ENCODE measurements around the gene LATS2. TPM values are rescaled to one million over a fixed set of nuclear protein-coding genes. Genes with fewer than 3 reads are reported as not detected.

LATS2 gene
- total RNA-seq, 1 donor from 2014 or later, result 22.5 TPM

- ATAC-seq (ENCODE audit: poor library complexity) (no peak), DNase-seq (no peak)
- intact Hi-C loops (cut with DNase I), result no loop called here
Observed at GRCh38 chr13:21077076-21077787, 15.8 kb upstream of the LATS2 start.

- ATAC-seq (ENCODE audit: poor library complexity), result no peak
- intact Hi-C loops (cut with DNase I), result no loop called here
Observed at GRCh38 chr13:21076253-21076652, 14.9 kb upstream of the LATS2 start.

GRCh38 chr13:21075379-21076249 is 14.2 kb upstream of the LATS2 start:
- peak; percentile 74 for DNase-seq
- intact Hi-C loops (cut with DNase I), result no loop called here
- ATAC-seq (ENCODE audit: poor library complexity), result peak; percentile 79

More at GRCh38 chr13:21076253-21076652, 14.9 kb upstream of the LATS2 start:
- no peak for DNase-seq

GRCh38 chr13:21075011-21075378 is 13.6 kb upstream of the LATS2 start:
- intact Hi-C loops (cut with DNase I), result no loop called here
- peak; percentile 52 for DNase-seq
- ATAC-seq (ENCODE audit: poor library complexity), result peak; percentile 47

GRCh38 chr13:21074546-21074945 is 13.2 kb upstream of the LATS2 start:
- DNase-seq (peak; percentile 66), ATAC-seq (ENCODE audit: poor library complexity) (peak; percentile 78)
- intact Hi-C loops (cut with DNase I), result no loop called here

GRCh38 chr13:21071924-21072323 is 10.5 kb upstream of the LATS2 start:
- no peak for ATAC-seq (ENCODE audit: poor library complexity)
- DNase-seq, result no peak
- intact Hi-C loops (cut with DNase I), result no loop called here

- ATAC-seq (ENCODE audit: poor library complexity) (no peak), DNase-seq (no peak)
- intact Hi-C loops (cut with DNase I), result no loop called here
Observed at GRCh38 chr13:21071015-21071414, 9.6 kb upstream of the LATS2 start.

- peak; percentile 87 for ATAC-seq (ENCODE audit: poor library complexity)
- DNase-seq, result no peak
- intact Hi-C loops (cut with DNase I), result loop anchor here (10.0 kb wide), 1 partner anchor 55 kb away; no protein-coding TSS in a partner anchor
Observed at GRCh38 chr13:21069561-21070004, 8.2 kb upstream of the LATS2 start.

DNA sequence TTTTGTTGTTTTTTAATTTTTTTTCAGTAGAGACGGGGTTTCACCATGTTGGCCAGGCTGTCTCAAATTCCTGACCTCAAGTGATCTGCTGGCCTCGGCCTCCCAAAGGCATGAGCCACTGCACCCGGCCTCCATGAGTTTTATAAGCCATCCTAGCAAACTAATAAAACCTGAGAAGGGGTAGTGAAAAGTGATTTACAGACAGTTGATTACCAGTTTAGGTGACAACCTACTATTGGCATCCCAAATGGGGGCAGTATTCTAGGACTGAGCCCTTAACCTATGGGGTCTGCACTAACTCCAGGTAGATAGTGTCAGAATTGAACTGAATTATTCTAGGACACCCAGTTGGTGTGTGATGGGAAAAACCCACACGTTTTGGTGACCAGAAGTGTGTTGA is 6.5 kb upstream of the LATS2 start:
- no peak for ATAC-seq (ENCODE audit: poor library complexity)
- intact Hi-C loops (cut with DNase I), result loop anchor here (10.0 kb wide), 1 partner anchor 53 kb away; no protein-coding TSS in a partner anchor
- DNase-seq, result no peak

GRCh38 chr13:21066946-21067345 is 5.6 kb upstream of the LATS2 start:
- no peak for DNase-seq
- intact Hi-C loops (cut with DNase I), result loop anchor here (10.0 kb wide), 1 partner anchor 52 kb away; no protein-coding TSS in a partner anchor
- no peak for ATAC-seq (ENCODE audit: poor library complexity)

- ATAC-seq (ENCODE audit: poor library complexity), result no peak
Observed at GRCh38 chr13:21065686-21066085, 4.3 kb upstream of the LATS2 start.

DNA sequence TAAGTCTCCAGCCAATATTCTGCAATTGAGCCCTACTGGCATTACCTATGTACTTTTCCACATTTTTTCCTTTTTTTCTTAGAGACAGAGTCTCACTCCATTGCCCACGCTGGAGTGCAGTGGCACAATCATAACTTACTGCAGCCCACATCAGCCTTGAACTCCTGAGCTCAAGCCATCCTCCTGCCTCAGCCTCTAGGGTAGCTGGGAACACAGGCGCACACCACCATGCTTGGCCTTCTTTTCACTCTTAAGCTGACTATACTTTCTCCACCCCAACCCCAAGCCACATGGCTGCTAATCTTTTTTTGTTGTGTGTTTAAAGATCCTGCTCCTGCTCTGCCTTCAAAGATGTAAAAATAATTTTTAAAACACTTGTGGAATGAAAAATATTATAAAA is 1.6 kb upstream of the LATS2 start:
- no peak for DNase-seq
- no peak for ATAC-seq (ENCODE audit: poor library complexity)
- intact Hi-C loops (cut with DNase I), result loop anchor here (10.0 kb wide), 1 partner anchor 48 kb away; no protein-coding TSS in a partner anchor

More at GRCh38 chr13:21065686-21066085, 4.3 kb upstream of the LATS2 start:
- intact Hi-C loops (cut with DNase I), result loop anchor here (10.0 kb wide), 1 partner anchor 51 kb away; no protein-coding TSS in a partner anchor
- DNase-seq, result no peak

GRCh38 chr13:21060338-21061028 is 903 bp downstream of the LATS2 start:
- peak; percentile 23 for ATAC-seq (ENCODE audit: poor library complexity)
- peak; percentile 76 for DNase-seq
- intact Hi-C loops (cut with DNase I), result loop anchor here (10.0 kb wide), 1 partner anchor 46 kb away; no protein-coding TSS in a partner anchor

GRCh38 chr13:21059641-21060337 is 1.6 kb downstream of the LATS2 start:
- intact Hi-C loops (cut with DNase I), result loop anchor here (10.0 kb wide), 1 partner anchor 45 kb away; no protein-coding TSS in a partner anchor
- ATAC-seq (ENCODE audit: poor library complexity), result no peak
- DNase-seq, result no peak

GRCh38 chr13:21058361-21058760 is 3.0 kb downstream of the LATS2 start:
- intact Hi-C loops (cut with DNase I), result no loop called here
- no peak for ATAC-seq (ENCODE audit: poor library complexity)
- no peak for DNase-seq

DNA sequence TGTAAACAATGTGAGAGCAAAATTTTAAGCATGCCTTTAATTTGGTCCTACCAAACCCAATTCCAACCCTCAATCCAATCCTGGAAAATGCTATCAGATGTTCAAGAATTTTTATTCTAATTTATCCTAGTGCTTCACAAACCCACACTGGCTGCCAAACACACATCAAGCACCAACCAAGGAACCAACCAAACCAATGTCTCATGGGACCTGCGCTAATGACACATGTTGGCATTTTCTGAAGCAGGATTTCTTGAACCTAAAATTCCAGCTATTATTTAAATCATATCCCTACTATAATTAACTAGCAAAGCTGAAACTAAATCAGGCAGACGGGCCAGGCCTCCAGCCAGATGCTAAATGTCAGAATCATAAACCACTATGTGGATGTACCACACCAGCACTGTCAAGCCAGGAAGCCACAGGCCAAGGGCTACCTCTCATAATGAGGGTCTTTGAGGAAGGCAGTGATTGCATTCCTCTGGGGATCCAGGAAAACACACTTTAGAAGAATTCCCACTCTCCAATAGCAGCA is 5.8 kb downstream of the LATS2 start:
- DNase-seq (peak; percentile 36), ATAC-seq (ENCODE audit: poor library complexity) (no peak)
- intact Hi-C loops (cut with DNase I), result no loop called here

GRCh38 chr13:21055016-21055415 is 6.4 kb downstream of the LATS2 start:
- ATAC-seq (ENCODE audit: poor library complexity) (no peak), DNase-seq (no peak)
- intact Hi-C loops (cut with DNase I), result no loop called here

DNA sequence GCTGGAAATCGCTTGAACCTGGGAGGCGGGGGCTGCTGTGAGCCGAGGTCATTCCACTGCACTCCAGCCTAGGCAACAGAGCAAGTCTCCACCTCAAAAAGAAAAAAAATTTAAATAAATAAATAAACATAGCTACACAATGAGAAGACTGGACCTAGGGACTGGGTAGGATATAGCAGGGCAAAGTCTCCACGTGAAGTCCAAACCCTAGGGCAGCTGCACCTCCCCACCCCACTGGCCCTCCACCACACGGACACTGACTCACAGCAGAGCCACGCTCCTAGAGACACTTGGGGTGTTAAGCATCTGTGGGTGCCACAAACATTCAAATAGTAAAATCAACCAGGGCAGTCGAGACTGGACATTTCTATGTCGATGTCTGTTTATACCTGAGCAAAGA is 7.1 kb downstream of the LATS2 start:
- no peak for DNase-seq
- no peak for ATAC-seq (ENCODE audit: poor library complexity)
- intact Hi-C loops (cut with DNase I), result no loop called here

Data from Right ventricle myocardium superior (tissue), 1 donor.